Left hindlimb (tissue), 1 donor: ENCODE data around the gene SSRP1.
A peak's percentile ranks its signal among the peaks of the same experiment; 100 is the strongest.
"Not testable (repeated sequence)": the region's sequence is repeated elsewhere in the genome, so short reads cannot be mapped to it uniquely, and the experiment has no call there.

Experiments used
- DNase-seq: peaks from one replicate; pipeline ENCODE4 v3.0.0-alpha.2; 2018

The SSRP1 gene

GRCh38 chr11:57335343-57336110, at the start of gene SSRP1:
TSS of gene SSRP1 (minus strand) at chr11:57335892. CDS start at chr11:57335121, 771 bp downstream.
- peak; percentile 91 for DNase-seq

DNA sequence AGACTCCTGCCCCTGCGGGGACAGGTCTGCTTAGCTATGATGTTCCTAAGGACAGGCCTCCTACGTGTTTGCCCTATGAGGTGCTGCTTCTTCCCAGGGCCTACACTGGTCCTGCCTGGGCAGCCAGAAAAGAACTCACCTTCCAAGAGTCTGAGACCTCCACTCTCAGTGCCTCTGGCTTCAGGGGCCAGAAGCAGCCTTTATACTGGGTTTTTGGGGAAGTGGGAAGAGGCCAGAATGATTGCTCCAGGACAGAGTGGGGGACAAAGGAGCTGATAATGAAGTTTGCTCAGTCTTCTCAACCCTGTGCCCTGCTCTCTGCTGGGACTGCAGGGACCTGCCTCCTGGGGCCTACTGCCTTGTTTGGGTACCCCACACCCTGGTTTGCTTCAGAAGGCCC, 45.3 kb upstream of the SSRP1 start, which contains the start of gene PRG3:
PRG3 (minus strand) TSS at position 176 of the 400 bp plus-strand sequence. CDS start 442 bp downstream, outside the sequence.
- no peak for DNase-seq

DNA sequence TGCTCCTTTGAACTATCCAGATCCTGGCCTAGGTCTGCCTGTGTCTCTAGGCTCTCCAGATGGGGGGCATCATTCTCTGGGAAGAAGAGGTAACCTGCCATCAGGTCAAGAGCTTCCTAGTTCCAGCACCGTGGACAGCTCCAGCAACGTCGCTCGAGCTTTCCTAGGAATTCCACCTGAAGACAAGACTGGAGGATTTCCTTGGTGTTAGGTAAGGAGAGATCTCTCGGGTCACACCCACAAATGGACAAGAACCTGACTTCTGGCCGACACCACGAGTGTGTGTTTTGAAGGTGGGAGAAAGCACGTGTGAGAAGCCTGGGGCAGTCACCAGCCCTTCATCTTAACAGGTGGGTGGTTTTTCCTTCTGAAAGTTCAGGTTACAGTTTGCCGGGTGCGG, 44.0 kb upstream of the SSRP1 start:
- no peak for DNase-seq

- DNase-seq = no peak
Observed at GRCh38 chr11:57378186-57378585, 42.5 kb upstream of the SSRP1 start.

GRCh38 chr11:57377107-57377506, 41.4 kb upstream of the SSRP1 start:
- DNase-seq = no peak

DNA sequence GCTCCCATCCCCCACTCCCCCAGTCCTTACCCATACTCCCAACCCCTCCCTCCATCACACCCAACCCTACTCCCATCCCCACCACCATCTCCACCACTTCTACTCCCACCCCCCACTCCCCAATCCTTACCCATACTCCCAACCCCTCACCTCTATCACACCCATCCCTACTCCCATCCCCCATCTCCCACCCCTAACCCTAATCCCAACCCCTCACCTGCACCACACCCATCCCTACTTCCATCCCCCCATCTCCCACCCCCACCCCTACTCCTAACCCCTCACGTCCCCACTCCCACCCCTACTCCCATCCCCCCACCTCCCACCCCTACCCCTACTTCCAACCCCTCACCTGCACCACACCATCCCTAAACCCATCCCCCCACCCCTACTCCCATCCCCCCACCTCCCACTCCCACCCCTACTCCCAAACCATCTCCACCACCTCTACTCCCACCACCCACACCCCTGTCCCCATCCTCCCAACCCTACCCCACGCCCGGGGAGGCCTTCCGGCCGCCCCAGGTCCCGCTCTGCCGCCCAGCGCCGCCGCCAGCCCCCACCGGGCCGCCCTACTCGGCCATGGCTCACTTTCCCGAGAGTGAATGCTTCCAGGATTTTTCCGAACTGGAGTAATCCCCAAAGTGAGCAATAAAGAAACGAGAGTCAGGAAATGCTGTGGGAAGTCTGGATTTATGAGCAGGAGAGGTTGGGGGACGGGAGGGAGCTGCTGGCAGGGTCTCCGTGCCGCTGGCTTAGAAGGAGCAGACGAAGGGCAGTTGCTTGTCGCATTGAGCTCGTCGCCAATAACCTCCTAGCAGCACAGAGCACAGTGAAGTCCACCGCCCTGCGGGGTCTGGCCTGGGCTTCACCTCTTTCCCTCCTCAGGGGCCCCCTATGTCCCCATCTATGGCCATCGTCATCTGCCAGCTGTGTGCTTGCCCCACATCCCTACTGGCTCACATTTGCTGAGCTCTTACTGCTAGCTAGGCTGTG, 40.7 kb upstream of the SSRP1 start:
- no peak for DNase-seq

DNA sequence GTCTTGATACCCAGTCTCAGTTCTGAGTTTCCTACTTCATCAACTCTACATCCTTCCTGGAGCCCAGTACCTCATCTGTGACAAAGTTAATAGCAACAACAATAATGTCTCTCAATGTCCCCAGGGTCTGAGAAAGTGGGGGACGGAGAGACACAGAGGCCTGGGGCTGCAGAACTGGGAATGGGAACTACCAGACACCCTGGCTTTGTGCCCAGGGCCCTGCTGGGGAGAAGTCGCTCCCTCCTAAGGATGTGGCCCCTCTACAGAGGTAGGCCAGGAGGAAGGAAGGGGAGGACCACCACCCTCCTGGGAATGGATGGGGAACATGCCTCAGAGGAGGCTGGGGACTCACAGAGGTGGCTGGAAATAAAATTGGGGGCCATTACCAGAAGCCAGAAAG, 39.8 kb upstream of the SSRP1 start:
- no peak for DNase-seq

DNA sequence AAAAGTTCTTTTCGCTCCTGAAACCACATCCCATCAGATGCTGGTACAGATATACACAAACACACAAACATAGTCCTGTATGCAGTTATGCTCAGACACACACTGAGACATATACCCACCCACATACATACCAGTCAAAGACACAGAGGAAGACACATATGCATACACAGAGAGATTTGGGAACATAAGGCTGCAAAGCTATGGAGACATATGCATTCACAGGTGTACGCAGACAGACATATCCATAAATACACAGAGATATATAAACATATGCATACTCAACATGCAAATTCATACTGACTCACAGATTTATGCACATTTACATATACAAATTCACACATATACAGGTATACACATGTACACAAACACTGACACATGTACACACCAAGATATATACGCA, 39.3 kb upstream of the SSRP1 start:
- DNase-seq = no peak

- no peak for DNase-seq
Observed at GRCh38 chr11:57373146-57373545, 37.5 kb upstream of the SSRP1 start.

DNA sequence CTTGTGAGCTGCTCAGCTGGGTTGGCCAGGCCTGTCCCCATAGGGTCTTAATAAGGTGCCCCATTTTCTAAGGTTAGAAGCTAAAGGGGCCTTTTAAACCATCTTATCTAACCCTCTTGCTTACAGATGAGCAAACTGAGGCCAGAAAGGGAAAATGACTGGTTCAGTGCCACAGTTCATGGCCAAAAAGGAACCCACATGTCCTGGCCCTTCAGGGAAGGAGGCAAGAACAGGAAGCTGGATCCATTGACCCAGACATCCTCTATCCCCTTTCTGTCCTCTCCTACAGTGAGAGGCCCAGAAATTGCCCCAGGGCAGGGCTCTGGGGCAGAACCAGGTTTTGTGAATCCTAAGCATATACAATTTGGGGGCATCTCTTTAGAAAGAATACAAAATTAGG, 35.2 kb upstream of the SSRP1 start:
- no peak for DNase-seq

GRCh38 chr11:57370251-57370650, 34.6 kb upstream of the SSRP1 start:
- no peak for DNase-seq

GRCh38 chr11:57368845-57369232, 33.1 kb upstream of the SSRP1 start:
- no peak for DNase-seq

- no peak for DNase-seq
Observed at GRCh38 chr11:57368106-57368844, 32.6 kb upstream of the SSRP1 start.

- DNase-seq = no peak
Observed at GRCh38 chr11:57364851-57365660, 29.4 kb upstream of the SSRP1 start.

DNA sequence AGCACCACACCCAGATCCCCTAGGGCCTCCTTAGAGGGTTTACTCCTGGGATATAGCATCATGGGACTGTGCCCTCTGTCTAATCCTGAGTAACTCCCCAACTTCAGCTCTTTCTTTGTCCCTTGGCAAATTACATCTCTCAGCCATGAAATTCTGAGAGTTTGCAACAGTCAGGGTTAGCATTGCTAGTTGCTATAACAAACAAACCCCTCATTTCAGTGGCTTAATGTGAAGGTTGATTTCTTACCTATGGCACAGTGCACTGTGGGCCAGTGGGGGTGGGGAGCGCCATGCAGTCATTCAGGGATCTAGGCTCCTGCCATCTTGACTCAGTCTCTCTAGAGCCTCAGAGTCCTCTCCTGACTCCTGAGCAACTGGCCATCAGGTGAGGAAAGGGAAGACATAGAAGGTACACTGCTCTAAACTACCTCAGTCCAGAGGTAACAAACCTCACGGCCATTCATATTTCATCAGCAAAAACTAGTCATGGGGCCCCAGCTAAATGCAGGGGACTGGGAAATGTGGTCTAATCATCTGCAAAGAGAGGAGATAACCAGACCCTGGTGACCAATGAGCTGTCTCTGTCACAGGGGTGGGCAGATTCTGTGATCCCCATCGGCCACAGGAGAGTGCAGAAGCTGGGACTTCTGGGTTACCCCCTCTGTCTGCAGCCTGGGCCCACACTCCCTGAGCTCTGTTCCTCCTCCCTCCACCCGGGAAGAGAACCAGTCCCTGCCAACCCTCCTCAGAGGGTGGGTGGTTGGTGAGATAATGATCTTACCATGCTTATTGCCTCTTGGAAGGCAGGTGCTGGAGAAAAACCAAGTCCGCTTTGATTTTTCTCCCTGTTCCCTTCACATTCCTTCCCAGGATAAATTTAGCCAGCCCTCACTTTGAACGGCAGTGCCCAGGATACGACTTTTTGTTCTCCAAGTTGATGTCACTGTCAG, 27.7 kb upstream of the SSRP1 start:
- no peak for DNase-seq

DNA sequence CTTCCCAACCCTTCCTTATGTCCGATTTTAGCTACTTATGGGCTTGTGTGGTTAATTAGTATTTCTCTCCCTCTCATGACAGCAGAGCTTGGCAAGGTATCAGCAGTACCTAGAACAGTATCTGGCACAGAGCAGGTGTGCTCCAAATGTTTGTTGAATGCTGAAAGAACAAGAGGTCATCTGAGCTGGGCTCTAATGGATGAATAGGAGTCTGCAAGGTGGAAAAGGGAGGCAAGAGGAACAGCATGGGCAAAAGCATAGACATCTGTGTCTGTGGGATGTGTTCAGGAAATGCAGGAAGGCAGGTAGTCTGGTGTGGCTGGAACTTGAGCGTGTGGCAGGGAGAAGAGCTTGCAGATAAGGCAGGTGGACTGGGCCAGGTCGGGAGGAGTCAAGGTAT, 26.2 kb upstream of the SSRP1 start:
- DNase-seq = no peak

- DNase-seq = not testable (repeated sequence)
Observed at GRCh38 chr11:57361420-57361819, 25.7 kb upstream of the SSRP1 start.

DNA sequence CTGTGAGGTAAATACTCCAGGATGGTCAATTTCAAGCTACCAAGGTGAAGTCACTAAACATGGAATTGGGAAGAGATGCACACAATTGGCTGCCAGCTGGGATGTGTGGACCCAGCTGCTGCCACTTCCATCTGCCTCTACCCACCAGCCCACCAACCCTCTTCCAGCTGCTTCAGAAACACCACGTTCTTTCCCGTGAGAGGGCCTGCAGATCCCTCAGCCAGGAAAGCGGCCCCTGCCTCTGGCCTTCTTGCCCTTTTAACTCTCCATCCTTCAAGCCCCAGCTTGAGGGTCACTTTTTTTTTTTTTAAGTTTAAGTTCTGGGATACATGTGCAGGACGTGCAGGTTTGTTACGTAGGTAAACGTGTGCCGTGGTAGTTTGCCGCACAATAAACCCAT, 25.3 kb upstream of the SSRP1 start:
- DNase-seq = no peak

- DNase-seq = no peak
Observed at GRCh38 chr11:57359896-57360690, 24.4 kb upstream of the SSRP1 start.

GRCh38 chr11:57359396-57359795, 23.7 kb upstream of the SSRP1 start:
- no peak for DNase-seq
